Activated CD8-positive, alpha-beta memory T cell treated with anti-CD3 and anti-CD28 coated beads, Interleukin-2, amount 10 ng/mL, durations not matched to agents 7 days and 5 days (primary cell): ENCODE data around the gene CASD1. TPM values are rescaled to one million over a fixed set of nuclear protein-coding genes. Genes with fewer than 3 reads are reported as not detected.

Source experiments
- ATAC-seq: fragments of 150-1000 bp; cut with Tn5 transposase; one replicate; pipeline ENCODE4 v1.10.0; 2021; ENCODE audit warnings: moderate library complexity
- CTCF ChIA-PET: fragments of 350-600 bp; sonication (Branson Sonifier 250); formaldehyde crosslinking; loops from one replicate; lab custom pipeline; 2021; ENCODE audit warnings: antibody characterized with exemption; lab: Charles Lee
- DNase-seq: peaks from one replicate; pipeline ENCODE4 v3.0.0-alpha.2; 2020
- H3K27ac Mint-ChIP-seq: one replicate; pipeline ENCODE4 v1.8.0; 2021; ENCODE audit warnings: mild to moderate bottlenecking, mixed read lengths
- H3K27me3 Mint-ChIP-seq: one replicate; pipeline ENCODE4 v1.8.0; 2021; ENCODE audit warnings: mixed read lengths
- H3K36me3 Mint-ChIP-seq: one replicate; pipeline ENCODE4 v1.8.0; 2021; ENCODE audit warnings: mild to moderate bottlenecking, mixed read lengths
- H3K4me1 Mint-ChIP-seq: one replicate; pipeline ENCODE4 v1.8.0; 2021; ENCODE audit warnings: mixed read lengths
- H3K4me3 Mint-ChIP-seq: one replicate; pipeline ENCODE4 v1.8.0; 2021; ENCODE audit warnings: mild to moderate bottlenecking, moderate library complexity, mixed read lengths
- H3K9me3 Mint-ChIP-seq: one replicate; pipeline ENCODE4 v1.8.0; 2022; ENCODE audit warnings: low read depth, mixed read lengths
- total RNA-seq, 2 experiments: library from RNA; stranded (reverse); gene quantifications; one replicate each; pipeline ENCODE4 v1.2.3, GENCODE V29; 2021

The CASD1 gene
- total RNA-seq = 10 to 100 TPM; 11.9 to 13.6 TPM

GRCh38 chr7:94509264-94509886, at the start of gene CASD1:
CASD1 (plus strand) TSS chr7:94509809; CDS start chr7:94510085, 276 bp downstream.
- H3K27me3 Mint-ChIP-seq = no peaks in the 10 kb centered on the region
- DNase-seq = peak; percentile 75
- CTCF ChIA-PET = no interaction called here
- H3K36me3 Mint-ChIP-seq = peaks cover 12% of the 10 kb centered on the region
- H3K4me3 Mint-ChIP-seq = peak within 1 kb of the TSS; percentile 81
- peak; percentile 73 for ATAC-seq
- peak within 1 kb of the TSS; percentile 88 for H3K27ac Mint-ChIP-seq
- peaks cover 38% of the 10 kb centered on the region for H3K4me1 Mint-ChIP-seq
- no peaks in the 10 kb centered on the region for H3K9me3 Mint-ChIP-seq

GRCh38 chr7:94466516-94466915, 43.1 kb upstream of the CASD1 start:
- H3K4me1 Mint-ChIP-seq = no peaks in the 10 kb centered on the region
- ATAC-seq = no peak
- DNase-seq = no peak
- H3K4me3 Mint-ChIP-seq = no peak overlapping the region
- CTCF ChIA-PET = no interaction called here
- H3K27me3 Mint-ChIP-seq = peaks cover 6% of the 10 kb centered on the region
- H3K36me3 Mint-ChIP-seq = peaks cover 2% of the 10 kb centered on the region
- H3K27ac Mint-ChIP-seq = no peak overlapping the region
- H3K9me3 Mint-ChIP-seq = peaks cover 2% of the 10 kb centered on the region

- Mint-ChIP-seq H3K4me1 (no peaks in the 10 kb centered on the region), H3K27me3 (peaks cover 33% of the 10 kb centered on the region), H3K4me3 (no peak overlapping the region), H3K27ac (no peak overlapping the region), H3K9me3 (peaks cover 2% of the 10 kb centered on the region), H3K36me3 (peaks cover 2% of the 10 kb centered on the region)
- CTCF ChIA-PET = no interaction called here
- DNase-seq = no peak
- no peak for ATAC-seq
Measured at GRCh38 chr7:94471604-94472003, 38.0 kb upstream of the CASD1 start.

GRCh38 chr7:94472608-94473007, 37.0 kb upstream of the CASD1 start:
- CTCF ChIA-PET = no interaction called here
- H3K27me3 Mint-ChIP-seq = peaks cover 41% of the 10 kb centered on the region
- H3K4me3 Mint-ChIP-seq = no peak overlapping the region
- H3K4me1 Mint-ChIP-seq = no peaks in the 10 kb centered on the region
- H3K27ac Mint-ChIP-seq = no peak overlapping the region
- peaks cover 2% of the 10 kb centered on the region for H3K9me3 Mint-ChIP-seq
- H3K36me3 Mint-ChIP-seq = peaks cover 2% of the 10 kb centered on the region
- DNase-seq (no peak), ATAC-seq (no peak)

GRCh38 chr7:94476251-94476840, 33.3 kb upstream of the CASD1 start:
- no peak for ATAC-seq
- CTCF ChIA-PET = no interaction called here
- Mint-ChIP-seq H3K9me3 (no peaks in the 10 kb centered on the region), H3K27ac (no peak overlapping the region), H3K36me3 (no peaks in the 10 kb centered on the region), H3K4me1 (no peaks in the 10 kb centered on the region), H3K4me3 (no peak overlapping the region), H3K27me3 (peaks cover 54% of the 10 kb centered on the region)
- DNase-seq = no peak

GRCh38 chr7:94477878-94478277, 31.7 kb upstream of the CASD1 start:
- no peak for ATAC-seq
- Mint-ChIP-seq H3K27ac (no peak overlapping the region), H3K4me3 (no peak overlapping the region), H3K36me3 (no peaks in the 10 kb centered on the region), H3K4me1 (no peaks in the 10 kb centered on the region), H3K27me3 (peaks cover 55% of the 10 kb centered on the region), H3K9me3 (no peaks in the 10 kb centered on the region)
- CTCF ChIA-PET = interaction anchor here (0.7 kb wide), 1 partner anchor 18 kb away, joined by 3 read pairs; no protein-coding TSS in a partner anchor
- no peak for DNase-seq

- no peak for DNase-seq
- H3K36me3 Mint-ChIP-seq = no peaks in the 10 kb centered on the region
- CTCF ChIA-PET = no interaction called here
- H3K27ac Mint-ChIP-seq = no peak overlapping the region
- no peaks in the 10 kb centered on the region for H3K9me3 Mint-ChIP-seq
- H3K4me1 Mint-ChIP-seq = no peaks in the 10 kb centered on the region
- H3K27me3 Mint-ChIP-seq = peaks cover 52% of the 10 kb centered on the region
- no peak for ATAC-seq
- H3K4me3 Mint-ChIP-seq = no peak overlapping the region
Measured at GRCh38 chr7:94478648-94479214, 30.9 kb upstream of the CASD1 start.

- Mint-ChIP-seq H3K4me1 (no peaks in the 10 kb centered on the region), H3K36me3 (no peaks in the 10 kb centered on the region), H3K27me3 (peaks cover 46% of the 10 kb centered on the region), H3K27ac (no peak overlapping the region), H3K9me3 (no peaks in the 10 kb centered on the region), H3K4me3 (no peak overlapping the region)
- ATAC-seq = no peak
- CTCF ChIA-PET = no interaction called here
- DNase-seq = no peak
Measured at GRCh38 chr7:94481279-94481678, 28.3 kb upstream of the CASD1 start.

- Mint-ChIP-seq H3K27me3 (peaks cover 36% of the 10 kb centered on the region), H3K27ac (no peak overlapping the region), H3K9me3 (no peaks in the 10 kb centered on the region), H3K36me3 (no peaks in the 10 kb centered on the region), H3K4me3 (no peak overlapping the region), H3K4me1 (no peaks in the 10 kb centered on the region)
- DNase-seq (no peak), ATAC-seq (no peak)
- CTCF ChIA-PET = interaction anchor here (0.7 kb wide), 1 partner anchor 9 kb away, joined by 5 read pairs; no protein-coding TSS in a partner anchor
Measured at GRCh38 chr7:94482796-94483195, 26.8 kb upstream of the CASD1 start.

GRCh38 chr7:94483843-94484242, 25.8 kb upstream of the CASD1 start:
- H3K4me1 Mint-ChIP-seq = no peaks in the 10 kb centered on the region
- no peaks in the 10 kb centered on the region for H3K9me3 Mint-ChIP-seq
- H3K27me3 Mint-ChIP-seq = peaks cover 31% of the 10 kb centered on the region
- ATAC-seq (no peak), DNase-seq (no peak)
- no peak overlapping the region for H3K4me3 Mint-ChIP-seq
- CTCF ChIA-PET = no interaction called here
- no peak overlapping the region for H3K27ac Mint-ChIP-seq
- no peaks in the 10 kb centered on the region for H3K36me3 Mint-ChIP-seq

GRCh38 chr7:94486216-94486615, 23.4 kb upstream of the CASD1 start:
- peaks cover 28% of the 10 kb centered on the region for H3K27me3 Mint-ChIP-seq
- H3K36me3 Mint-ChIP-seq = no peaks in the 10 kb centered on the region
- ATAC-seq (no peak), DNase-seq (no peak)
- no peak overlapping the region for H3K4me3 Mint-ChIP-seq
- CTCF ChIA-PET = no interaction called here
- no peaks in the 10 kb centered on the region for H3K4me1 Mint-ChIP-seq
- H3K27ac Mint-ChIP-seq = no peak overlapping the region
- H3K9me3 Mint-ChIP-seq = no peaks in the 10 kb centered on the region

- Mint-ChIP-seq H3K9me3 (no peaks in the 10 kb centered on the region), H3K36me3 (peaks cover 2% of the 10 kb centered on the region), H3K27me3 (peaks cover 16% of the 10 kb centered on the region), H3K4me1 (peaks cover 4% of the 10 kb centered on the region), H3K4me3 (no peak overlapping the region), H3K27ac (no peak overlapping the region)
- DNase-seq = no peak
- CTCF ChIA-PET = no interaction called here
- no peak for ATAC-seq
Measured at GRCh38 chr7:94491410-94491809, 18.2 kb upstream of the CASD1 start.

- H3K27ac Mint-ChIP-seq = no peak overlapping the region
- H3K36me3 Mint-ChIP-seq = peaks cover 2% of the 10 kb centered on the region
- no peaks in the 10 kb centered on the region for H3K9me3 Mint-ChIP-seq
- no peak for DNase-seq
- no peak for ATAC-seq
- peaks cover 4% of the 10 kb centered on the region for H3K4me1 Mint-ChIP-seq
- H3K27me3 Mint-ChIP-seq = peaks cover 21% of the 10 kb centered on the region
- CTCF ChIA-PET = no interaction called here
- H3K4me3 Mint-ChIP-seq = no peak overlapping the region
Measured at GRCh38 chr7:94492601-94493000, 17.0 kb upstream of the CASD1 start.
